IPS-20b (cell line): Measurements from ENCODE around the gene ACP7.
"Not testable (repeated sequence)": the region's sequence is repeated elsewhere in the genome, so short reads cannot be mapped to it uniquely, and the experiment has no call there.

Source experiments
- H3K27ac ChIP-seq: one replicate; pipeline ENCODE4 v1.5.1; 2013; ENCODE audit warnings: low read length
- H3K27me3 ChIP-seq: 2 replicates; pipeline ENCODE4 v1.6.1; 2013; ENCODE audit warnings: mild to moderate bottlenecking, low read length, inconsistent platforms; ENCODE audit not compliant: insufficient read depth
- H3K36me3 ChIP-seq: 2 replicates; pipeline ENCODE4 v1.6.1; 2013; ENCODE audit warnings: low read depth, mild to moderate bottlenecking, inconsistent platforms, low read length, moderate library complexity; ENCODE audit not compliant: insufficient read depth
- H3K4me1 ChIP-seq: 2 replicates; pipeline ENCODE4 v1.6.1; 2013; ENCODE audit warnings: mild to moderate bottlenecking, control low read depth, inconsistent platforms, low read length, moderate library complexity; ENCODE audit not compliant: insufficient read depth
- H3K4me3 ChIP-seq: 2 replicates; pipeline ENCODE4 v1.5.1; 2013; ENCODE audit warnings: mild to moderate bottlenecking, low read length, inconsistent platforms
- H3K9ac ChIP-seq: 2 replicates; pipeline ENCODE4 v1.6.1; 2013; ENCODE audit warnings: low read depth, mild to moderate bottlenecking, inconsistent platforms, low read length, moderate library complexity
- H3K9me3 ChIP-seq: 2 replicates; pipeline ENCODE4 v1.6.1; 2013; ENCODE audit warnings: mild to moderate bottlenecking, low read depth, low read length, inconsistent platforms; ENCODE audit not compliant: insufficient read depth

The ACP7 gene

DNA sequence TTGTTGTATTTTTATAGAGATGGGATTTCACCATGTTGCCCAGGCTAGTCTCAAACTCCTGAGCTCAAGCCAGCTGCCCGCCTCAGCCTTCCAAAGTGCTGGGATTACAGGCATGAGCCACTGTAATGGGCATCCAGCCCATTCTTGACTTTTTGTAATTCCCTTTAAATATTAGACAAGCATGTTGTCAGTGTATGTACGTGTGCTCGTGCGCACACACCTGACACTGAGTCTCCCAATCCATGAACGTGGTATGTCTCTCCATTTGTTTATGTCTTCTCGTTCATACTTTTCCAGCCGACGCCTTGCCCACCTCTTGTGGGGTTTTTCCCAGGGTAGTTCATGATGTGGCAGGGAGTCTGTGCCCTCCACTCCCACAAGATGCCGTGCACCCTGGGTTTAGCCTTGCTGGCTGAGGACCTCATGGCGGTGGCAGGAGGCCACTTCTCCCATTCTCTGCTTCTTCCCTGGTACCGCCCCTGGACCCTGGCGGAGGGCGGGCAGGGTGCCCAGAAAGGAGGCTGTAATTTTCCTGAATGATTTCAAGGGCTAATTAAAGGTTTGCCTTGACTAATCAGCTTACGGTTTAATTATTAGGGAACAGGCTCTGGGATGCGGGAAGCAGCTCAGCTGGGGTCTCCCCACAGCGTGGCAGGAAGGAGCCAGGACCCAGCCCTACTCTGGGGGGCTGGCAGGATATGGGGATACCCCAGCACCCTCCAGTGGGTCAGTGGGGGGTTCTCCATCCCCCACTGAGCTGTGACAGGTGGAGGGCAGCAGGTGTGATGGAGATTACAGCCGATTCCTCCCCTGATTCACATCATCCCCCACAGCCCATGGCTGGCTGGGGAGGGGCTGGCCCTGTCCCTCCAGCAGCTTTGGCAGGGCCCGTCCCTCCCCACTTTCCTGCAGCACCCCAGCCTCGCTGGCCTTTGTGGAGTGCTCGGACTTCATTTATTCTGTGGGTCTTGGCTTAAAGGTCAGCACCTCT lies 54.3 kb downstream of the ACP7 start:
- Histone ChIP-seq H3K4me1 (peaks cover 42% of the 10 kb centered on the region), H3K36me3 (no peaks in the 10 kb centered on the region), H3K9me3 (no peaks in the 10 kb centered on the region), H3K27ac (no peak overlapping the region), H3K4me3 (no peak overlapping the region), H3K9ac (peak overlapping the region; percentile 27; the same call in 1 of the 2 replicates), H3K27me3 (no peaks in the 10 kb centered on the region)

DNA sequence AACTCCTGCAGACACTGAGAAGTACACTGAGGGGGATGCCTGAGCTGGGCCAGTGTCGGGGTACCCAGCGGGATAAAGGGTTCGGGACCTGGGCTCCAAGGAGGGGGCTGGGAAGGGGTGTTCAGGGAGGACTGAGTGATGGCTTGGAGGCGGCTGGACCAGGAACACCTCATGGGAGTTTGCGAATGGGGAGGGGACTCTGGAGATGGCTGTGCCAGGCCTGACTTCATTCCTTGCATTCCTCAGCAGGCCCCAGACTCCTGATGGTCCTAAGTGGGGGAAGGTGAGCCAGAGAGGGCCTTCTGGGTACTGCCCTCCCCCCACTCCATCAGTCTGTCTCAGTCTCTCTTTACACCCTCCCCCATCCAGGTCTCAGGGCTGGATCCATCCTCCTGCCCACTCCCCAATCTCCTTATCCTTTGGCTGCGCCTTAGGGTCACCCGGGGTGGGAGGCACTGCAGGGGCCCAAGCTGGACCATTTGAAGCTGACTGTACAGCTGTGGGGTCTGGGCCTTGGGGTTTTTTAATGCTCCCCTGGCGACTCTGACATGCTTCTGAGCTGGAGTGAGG lies 55.2 kb downstream of the ACP7 start:
- peak overlapping the region; percentile 58; the same call in 1 of the 2 replicates for H3K9ac ChIP-seq
- peak overlapping the region; percentile 50; the same call in 1 of the 2 replicates for H3K4me3 ChIP-seq
- H3K4me1 ChIP-seq: peaks cover 43% of the 10 kb centered on the region
- H3K27me3 ChIP-seq: no peaks in the 10 kb centered on the region
- no peaks in the 10 kb centered on the region for H3K9me3 ChIP-seq
- H3K27ac ChIP-seq: peak overlapping the region; percentile 86
- H3K36me3 ChIP-seq: no peaks in the 10 kb centered on the region

DNA sequence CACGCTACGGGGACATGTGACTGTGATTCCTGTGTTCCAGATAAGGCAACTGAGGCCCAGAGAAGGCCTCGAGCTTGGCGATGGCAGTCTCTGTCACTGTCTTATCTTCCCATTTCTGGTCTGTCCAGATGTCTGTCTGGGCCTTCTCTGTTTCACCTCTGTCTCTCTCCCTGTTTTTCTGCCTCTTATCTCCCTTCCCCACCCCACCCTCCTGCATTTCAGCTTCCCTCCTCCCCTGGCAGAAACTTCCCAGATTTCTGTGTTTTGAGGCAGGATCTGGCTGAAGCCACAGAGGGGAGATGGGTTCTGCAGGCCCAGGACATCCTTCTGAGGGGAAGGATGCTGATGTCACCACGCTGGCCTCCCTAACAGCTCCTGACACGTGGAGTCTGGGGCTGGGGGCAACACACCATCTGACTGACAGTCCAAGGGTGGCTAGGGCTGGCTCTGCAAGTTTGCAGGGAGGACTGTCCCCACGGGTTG lies 55.8 kb downstream of the ACP7 start:
- H3K4me1 ChIP-seq: peaks cover 48% of the 10 kb centered on the region

DNA sequence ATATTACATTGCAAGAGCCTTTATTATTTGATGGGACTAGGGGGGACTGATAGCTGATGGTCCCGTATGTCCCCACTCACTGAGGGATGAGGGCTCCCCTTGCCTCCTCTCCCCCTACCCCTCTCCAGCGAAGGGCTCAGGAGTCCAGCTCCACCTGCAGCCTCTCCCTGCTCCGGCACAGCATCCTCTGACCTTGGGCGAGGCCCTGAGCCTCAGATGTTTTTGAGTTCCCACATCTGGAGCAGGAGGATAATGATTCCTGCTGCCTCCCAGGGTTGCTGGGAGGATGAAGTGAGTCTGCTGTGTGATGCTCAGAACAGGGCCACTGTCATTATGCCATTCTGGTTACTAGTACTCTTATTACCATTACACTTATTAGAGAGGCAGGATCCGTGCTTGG lies 56.4 kb downstream of the ACP7 start:
- Histone ChIP-seq H3K4me1 (peaks cover 45% of the 10 kb centered on the region), H3K9ac (no peak overlapping the region), H3K36me3 (no peaks in the 10 kb centered on the region), H3K9me3 (no peaks in the 10 kb centered on the region), H3K4me3 (no peak overlapping the region), H3K27ac (no peak overlapping the region), H3K27me3 (no peaks in the 10 kb centered on the region)

More for the DNA sequence above, 55.8 kb downstream of the ACP7 start:
- no peaks in the 10 kb centered on the region for H3K9me3 ChIP-seq
- peak overlapping the region; percentile 86 for H3K27ac ChIP-seq
- H3K9ac ChIP-seq: peak overlapping the region; percentile 58; the same call in 1 of the 2 replicates
- no peaks in the 10 kb centered on the region for H3K27me3 ChIP-seq
- H3K36me3 ChIP-seq: no peaks in the 10 kb centered on the region
- H3K4me3 ChIP-seq: peak overlapping the region; percentile 50; the same call in 1 of the 2 replicates

DNA sequence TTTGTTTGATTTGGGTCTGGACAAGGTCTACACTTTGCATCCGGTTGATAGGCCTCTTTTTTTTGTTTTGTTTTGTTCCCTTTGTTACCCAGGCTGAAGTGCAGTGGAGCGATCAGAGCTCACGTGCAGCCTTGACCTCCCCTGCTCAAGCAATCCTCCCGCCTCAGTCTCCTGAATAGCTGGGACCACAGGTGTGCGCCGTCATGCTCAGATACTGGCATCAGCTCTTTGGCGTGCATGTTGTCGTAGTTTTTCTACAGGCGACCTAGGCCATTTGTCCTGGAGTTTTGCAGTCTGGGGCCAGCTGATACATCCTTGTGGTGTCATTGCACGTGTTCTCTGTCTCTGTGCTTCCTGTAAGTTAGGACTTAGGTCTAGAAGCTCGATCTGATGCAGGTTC lies 57.8 kb downstream of the ACP7 start:
- no peak overlapping the region for H3K9ac ChIP-seq
- peaks cover 54% of the 10 kb centered on the region for H3K4me1 ChIP-seq
- no peak overlapping the region for H3K4me3 ChIP-seq
- no peaks in the 10 kb centered on the region for H3K36me3 ChIP-seq
- H3K9me3 ChIP-seq: no peaks in the 10 kb centered on the region
- H3K27me3 ChIP-seq: no peaks in the 10 kb centered on the region
- H3K27ac ChIP-seq: no peak overlapping the region

DNA sequence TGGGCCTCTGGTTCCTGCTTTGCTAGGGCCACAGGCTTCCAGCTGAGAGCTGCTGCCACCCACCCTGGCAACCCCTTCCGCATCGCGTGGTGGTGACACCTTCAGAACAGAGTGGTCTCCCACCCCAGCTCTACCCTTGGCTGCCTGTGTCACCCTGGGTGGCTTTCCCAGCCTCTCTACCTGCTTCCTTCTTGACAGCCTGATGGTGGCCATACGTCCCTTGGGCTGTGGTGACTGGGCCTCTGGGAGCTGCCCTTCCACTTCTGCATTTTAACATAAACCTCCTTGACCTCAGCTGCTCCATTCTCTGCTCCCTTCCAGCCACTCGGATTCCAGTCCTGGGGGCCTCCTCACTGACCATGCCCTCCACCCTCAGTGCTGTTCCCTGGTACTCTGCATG lies 58.5 kb downstream of the ACP7 start:
- H3K27me3 ChIP-seq: no peaks in the 10 kb centered on the region
- no peaks in the 10 kb centered on the region for H3K9me3 ChIP-seq
- no peak overlapping the region for H3K4me3 ChIP-seq
- H3K9ac ChIP-seq: no peak overlapping the region
- H3K36me3 ChIP-seq: no peaks in the 10 kb centered on the region
- peaks cover 54% of the 10 kb centered on the region for H3K4me1 ChIP-seq
- no peak overlapping the region for H3K27ac ChIP-seq

DNA sequence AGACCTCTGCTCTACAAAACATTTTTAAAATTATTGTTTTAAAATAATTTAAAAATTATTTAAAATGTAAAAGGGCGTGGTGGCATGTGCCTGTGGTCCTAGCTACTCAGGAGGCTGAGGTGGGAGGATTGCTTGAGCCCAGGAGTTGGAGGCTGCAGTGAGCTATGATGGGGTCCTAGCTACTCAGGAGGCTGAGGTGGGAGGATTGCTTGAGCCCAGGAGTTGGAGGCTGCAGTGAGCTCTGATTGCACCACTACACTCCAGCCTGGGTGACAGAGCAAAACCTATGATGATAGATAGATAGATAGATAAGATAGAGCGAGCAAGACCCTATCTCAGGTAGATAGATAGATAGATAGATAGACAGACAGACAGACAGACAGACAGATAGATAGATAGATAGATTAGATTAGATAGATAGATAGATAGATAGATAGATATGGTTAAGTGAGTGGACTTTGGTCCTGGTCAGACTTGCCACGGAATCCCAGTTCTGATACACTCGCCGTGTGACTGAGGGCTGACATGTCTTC lies 59.7 kb downstream of the ACP7 start:
- not testable (repeated sequence) for H3K36me3 ChIP-seq, H3K9me3 ChIP-seq, H3K4me3 ChIP-seq, H3K9ac ChIP-seq, H3K27me3 ChIP-seq, H3K27ac ChIP-seq
- peaks cover 47% of the 10 kb centered on the region for H3K4me1 ChIP-seq

DNA sequence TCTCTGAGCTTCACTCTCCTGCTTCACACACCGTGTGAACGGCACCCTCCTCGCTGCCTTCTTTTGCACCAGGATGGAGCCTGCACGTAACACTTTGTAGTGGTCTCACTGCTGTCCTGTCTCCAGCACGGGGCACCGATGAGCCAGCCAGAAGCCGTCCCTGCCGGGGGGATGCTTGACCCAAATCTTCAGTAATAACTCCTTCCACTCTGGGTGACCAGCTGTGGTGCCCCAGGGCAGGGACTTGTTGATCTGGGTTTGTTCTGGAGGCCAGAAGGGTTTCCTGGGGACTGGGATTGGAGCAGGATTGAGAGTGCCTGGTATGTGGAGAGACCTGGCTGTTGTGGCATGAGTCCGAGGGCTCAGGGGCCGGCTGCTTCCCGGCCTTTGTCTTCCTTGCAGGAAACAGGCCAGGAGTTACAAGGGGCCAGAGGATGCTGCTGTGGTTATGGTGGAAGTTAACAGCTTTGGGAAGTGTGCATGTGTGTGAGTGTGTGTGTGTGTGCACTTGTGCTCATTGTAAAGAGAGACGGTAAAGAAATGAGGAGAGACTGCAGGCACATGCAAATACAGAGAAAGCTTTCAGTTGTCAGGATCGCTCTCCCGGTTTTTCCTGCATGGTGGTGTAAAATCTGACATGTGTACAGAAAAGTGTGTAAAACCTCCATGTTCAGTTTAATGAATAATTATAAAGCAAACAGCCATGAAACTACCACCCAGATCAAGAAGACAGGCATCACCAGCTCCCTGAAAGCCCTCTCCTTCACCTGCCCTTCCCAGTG lies 60.3 kb downstream of the ACP7 start:
- Histone ChIP-seq H3K4me3 (no peak overlapping the region), H3K4me1 (peaks cover 42% of the 10 kb centered on the region), H3K9ac (peak overlapping the region; percentile 16; the same call in 1 of the 2 replicates), H3K27ac (no peak overlapping the region), H3K9me3 (no peaks in the 10 kb centered on the region), H3K36me3 (no peaks in the 10 kb centered on the region), H3K27me3 (no peaks in the 10 kb centered on the region)

DNA sequence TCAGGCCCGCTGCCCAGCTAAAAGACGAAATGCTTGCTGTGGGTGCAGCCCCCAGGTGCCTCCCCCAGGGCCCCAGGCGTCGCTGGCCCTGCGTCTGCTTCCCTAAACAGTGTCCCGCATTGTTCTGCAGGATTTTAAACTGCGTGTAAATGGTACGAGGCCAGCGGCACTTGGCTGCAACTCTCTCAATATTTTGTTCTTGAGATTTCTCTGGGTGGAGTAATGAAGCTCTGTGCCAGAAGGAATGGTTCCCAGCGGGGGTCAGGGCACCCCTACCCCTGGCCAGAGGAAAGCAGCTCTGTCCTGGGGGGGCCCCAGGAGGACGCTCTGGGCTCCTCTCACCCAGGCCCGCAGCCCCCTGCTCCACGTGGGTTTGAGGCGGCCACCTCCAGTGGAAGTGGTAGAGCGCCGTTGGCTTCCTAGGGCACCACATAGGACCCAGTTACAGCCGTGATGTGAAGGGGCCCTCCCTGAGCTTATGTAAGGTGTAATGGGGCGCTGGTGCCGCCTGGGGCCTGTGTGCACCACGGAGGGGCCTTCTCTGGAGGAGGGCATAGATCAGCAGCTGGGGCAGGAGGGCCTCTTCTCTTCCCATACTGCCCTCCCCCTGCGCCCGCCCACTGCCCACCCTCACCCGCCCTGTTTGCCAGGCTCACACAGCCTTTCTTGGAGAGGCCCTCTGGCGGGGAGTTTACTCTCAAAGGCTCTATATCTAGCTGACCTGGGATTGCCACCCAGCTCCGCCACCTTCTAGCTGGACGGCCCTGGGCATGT lies 61.2 kb downstream of the ACP7 start:
- H3K36me3 ChIP-seq: no peaks in the 10 kb centered on the region
- H3K9ac ChIP-seq: peak overlapping the region; percentile 16; the same call in 1 of the 2 replicates
- H3K9me3 ChIP-seq: no peaks in the 10 kb centered on the region
- H3K4me3 ChIP-seq: no peak overlapping the region
- H3K4me1 ChIP-seq: peaks cover 33% of the 10 kb centered on the region
- no peak overlapping the region for H3K27ac ChIP-seq
- no peaks in the 10 kb centered on the region for H3K27me3 ChIP-seq

DNA sequence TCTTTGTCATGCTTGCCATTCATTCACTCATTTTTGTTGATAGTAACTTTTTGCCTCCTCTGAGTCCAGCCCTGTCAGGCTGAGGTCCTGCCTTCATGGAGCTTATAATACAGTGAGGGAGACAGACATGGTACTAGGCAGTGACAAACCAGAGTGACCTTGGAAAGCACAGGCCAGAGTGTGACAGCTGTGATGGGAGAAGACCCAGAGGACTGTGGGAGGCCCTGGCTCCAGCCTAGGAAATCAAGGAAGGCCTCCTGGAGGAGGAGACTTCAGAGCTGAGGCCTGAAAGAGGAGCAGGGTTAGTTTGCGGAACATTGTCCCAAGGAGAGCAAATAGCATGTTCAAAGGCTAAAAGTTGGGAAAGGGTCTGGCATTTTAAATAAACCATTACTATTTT lies 61.9 kb downstream of the ACP7 start:
- Histone ChIP-seq H3K9me3 (no peaks in the 10 kb centered on the region), H3K36me3 (no peaks in the 10 kb centered on the region), H3K27ac (no peak overlapping the region), H3K27me3 (no peaks in the 10 kb centered on the region), H3K9ac (no peak overlapping the region), H3K4me1 (peaks cover 26% of the 10 kb centered on the region; the same call in 1 of the 2 replicates), H3K4me3 (no peak overlapping the region)
